ENCODE data around the gene FKBP5.

- no peak for TF ChIP-seq POLR2A (IDR thresholded peaks at IDR 0.05)
- TF ChIP-seq, protein P1, sequence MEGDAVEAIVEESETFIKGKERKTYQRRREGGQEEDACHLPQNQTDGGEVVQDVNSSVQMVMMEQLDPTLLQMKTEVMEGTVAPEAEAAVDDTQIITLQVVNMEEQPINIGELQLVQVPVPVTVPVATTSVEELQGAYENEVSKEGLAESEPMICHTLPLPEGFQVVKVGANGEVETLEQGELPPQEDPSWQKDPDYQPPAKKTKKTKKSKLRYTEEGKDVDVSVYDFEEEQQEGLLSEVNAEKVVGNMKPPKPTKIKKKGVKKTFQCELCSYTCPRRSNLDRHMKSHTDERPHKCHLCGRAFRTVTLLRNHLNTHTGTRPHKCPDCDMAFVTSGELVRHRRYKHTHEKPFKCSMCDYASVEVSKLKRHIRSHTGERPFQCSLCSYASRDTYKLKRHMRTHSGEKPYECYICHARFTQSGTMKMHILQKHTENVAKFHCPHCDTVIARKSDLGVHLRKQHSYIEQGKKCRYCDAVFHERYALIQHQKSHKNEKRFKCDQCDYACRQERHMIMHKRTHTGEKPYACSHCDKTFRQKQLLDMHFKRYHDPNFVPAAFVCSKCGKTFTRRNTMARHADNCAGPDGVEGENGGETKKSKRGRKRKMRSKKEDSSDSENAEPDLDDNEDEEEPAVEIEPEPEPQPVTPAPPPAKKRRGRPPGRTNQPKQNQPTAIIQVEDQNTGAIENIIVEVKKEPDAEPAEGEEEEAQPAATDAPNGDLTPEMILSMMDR (IDR thresholded peaks at IDR 0.05) = no peak
Observed at GRCh38 chr6:35694462-35694861, 5.7 kb upstream of the FKBP5 start.
